ENCODE results near the gene LSM6. TPM values are rescaled to one million over a fixed set of nuclear protein-coding genes. Genes with fewer than 3 reads are reported as not detected.
A peak's percentile ranks its signal among the peaks of the same experiment; 100 is the strongest.

The LSM6 gene
- total and polyA plus RNA-seq, 12 donors: 10.7 to 49.4 (median 25.7) TPM

DNA sequence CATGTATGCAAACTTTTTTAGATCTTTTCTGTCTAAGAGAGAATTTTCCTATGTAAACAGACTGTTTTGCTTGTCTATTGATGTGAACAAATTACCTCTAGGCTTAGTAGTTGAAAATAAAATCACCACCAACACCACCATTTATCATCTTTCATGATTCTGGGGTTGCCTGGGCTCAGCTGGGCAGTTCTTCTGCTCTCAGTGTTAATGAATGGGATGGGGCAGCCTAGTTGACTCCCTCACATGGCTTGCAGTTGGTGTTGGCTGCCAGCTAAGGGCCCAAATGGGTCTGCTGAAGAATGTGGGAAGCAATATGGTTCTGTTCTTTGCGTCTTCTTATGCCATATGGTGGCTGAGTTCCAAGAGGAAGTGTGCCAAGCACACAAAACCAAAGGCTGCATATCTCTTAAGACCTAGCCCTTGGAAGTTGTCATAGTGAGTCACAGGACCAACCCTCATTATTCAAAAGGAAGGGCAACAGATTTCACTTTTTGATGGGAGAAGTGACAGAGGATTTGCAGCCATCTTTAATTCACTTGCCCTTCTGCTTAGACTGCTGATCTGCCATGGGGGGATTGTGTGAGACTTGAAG is 56.7 kb downstream of the LSM6 start:
- no peak overlapping the region for H3K4me3 ChIP-seq
- no peak overlapping the region for H3K27ac ChIP-seq
- H3K4me1 ChIP-seq (replicated peaks in 1 of 2): no peaks in the 10 kb centered on the region
- 70 to 91% (median 84%) methylated on average over 1 of the region's 1 CpG for WGBS, 4 donors
- H3K36me3 ChIP-seq (replicated peaks in 1 of 2): no peaks in the 10 kb centered on the region
- no peaks in the 10 kb centered on the region for H3K27me3 ChIP-seq
- intact Hi-C loops (cut with DNase I): no loop called here
- H3K9me3 ChIP-seq (replicated peaks in 1 of 3): no peaks in the 10 kb centered on the region
- no peak for DNase-seq
- no peak for TF ChIP-seq POLR2A (IDR thresholded peaks at IDR 0.05)
- TF ChIP-seq, protein P1, sequence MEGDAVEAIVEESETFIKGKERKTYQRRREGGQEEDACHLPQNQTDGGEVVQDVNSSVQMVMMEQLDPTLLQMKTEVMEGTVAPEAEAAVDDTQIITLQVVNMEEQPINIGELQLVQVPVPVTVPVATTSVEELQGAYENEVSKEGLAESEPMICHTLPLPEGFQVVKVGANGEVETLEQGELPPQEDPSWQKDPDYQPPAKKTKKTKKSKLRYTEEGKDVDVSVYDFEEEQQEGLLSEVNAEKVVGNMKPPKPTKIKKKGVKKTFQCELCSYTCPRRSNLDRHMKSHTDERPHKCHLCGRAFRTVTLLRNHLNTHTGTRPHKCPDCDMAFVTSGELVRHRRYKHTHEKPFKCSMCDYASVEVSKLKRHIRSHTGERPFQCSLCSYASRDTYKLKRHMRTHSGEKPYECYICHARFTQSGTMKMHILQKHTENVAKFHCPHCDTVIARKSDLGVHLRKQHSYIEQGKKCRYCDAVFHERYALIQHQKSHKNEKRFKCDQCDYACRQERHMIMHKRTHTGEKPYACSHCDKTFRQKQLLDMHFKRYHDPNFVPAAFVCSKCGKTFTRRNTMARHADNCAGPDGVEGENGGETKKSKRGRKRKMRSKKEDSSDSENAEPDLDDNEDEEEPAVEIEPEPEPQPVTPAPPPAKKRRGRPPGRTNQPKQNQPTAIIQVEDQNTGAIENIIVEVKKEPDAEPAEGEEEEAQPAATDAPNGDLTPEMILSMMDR (IDR thresholded peaks at IDR 0.05): no peak

DNA sequence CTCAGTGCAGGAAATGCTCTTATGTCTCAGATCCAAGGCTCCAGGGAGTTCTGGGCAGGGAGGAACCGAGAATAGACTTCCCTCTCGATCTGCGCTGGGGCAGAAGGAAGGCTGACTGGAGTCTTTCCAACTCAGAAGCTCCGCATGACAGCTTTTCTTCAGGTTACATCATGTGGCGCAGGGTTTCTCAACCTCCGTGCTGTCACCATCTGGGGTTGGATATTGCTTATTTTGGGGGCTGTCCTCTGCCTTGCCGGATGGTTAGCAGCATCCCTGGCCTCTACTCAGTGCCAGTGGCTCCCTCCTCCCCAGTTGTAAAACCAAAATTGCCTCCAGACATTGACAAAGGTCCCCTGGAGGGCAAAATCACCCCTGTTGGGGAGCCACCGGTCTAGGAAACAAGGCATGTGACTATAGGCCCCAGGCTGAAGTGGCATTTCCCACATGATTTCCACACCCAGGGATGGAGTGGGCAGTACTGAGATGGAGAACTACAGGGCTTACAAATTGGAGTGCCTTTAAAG is 60.2 kb downstream of the LSM6 start:
- peak in 4 of 7 donors; percentile 29 to 41 (median 34) for DNase-seq
- H3K4me1 ChIP-seq (replicated peaks in 1 of 2): peaks cover 0 to 3% of the 10 kb centered on the region in 2 donors
- peak overlapping the region in 1 of 5 donors; percentile 33 for H3K27ac ChIP-seq
- no peaks in the 10 kb centered on the region for H3K9me3 ChIP-seq (replicated peaks in 1 of 3)
- H3K4me3 ChIP-seq: no peak overlapping the region
- TF ChIP-seq, protein P1 (IDR thresholded peaks at IDR 0.05): no peak
- no peak for TF ChIP-seq POLR2A (IDR thresholded peaks at IDR 0.05)
- no peaks in the 10 kb centered on the region for H3K36me3 ChIP-seq (replicated peaks in 1 of 2)
- no peaks in the 10 kb centered on the region for H3K27me3 ChIP-seq
- intact Hi-C loops (cut with DNase I): no loop called here
- 71 to 87% (median 75%) methylated on average over 8 of the region's 8 CpGs for WGBS, 4 donors

DNA sequence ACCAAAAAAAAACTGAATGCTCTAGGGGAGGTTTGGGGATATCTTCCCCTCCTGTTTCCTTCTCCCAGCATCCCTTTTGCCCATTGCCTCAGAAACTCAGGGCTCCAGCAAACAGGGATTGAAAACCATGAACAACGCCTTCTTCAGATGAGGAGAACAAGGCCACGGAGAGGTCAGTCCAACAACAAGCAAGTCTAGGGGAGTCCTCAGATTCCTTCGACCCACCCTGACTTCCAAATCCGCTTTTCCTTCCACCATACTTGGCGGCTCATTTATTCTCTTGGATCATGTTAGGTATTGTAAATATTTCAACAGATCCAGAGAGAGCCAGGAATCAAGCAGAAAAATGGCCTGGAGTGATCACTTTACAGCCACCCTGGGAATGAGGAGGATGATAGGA is 60.7 kb downstream of the LSM6 start:
- WGBS, 4 donors: 73 to 94% (median 83%) methylated on average over 5 of the region's 5 CpGs
- Histone ChIP-seq H3K27ac (no peak overlapping the region), H3K27me3 (no peaks in the 10 kb centered on the region), H3K36me3 (replicated peaks in 1 of 2) (no peaks in the 10 kb centered on the region), H3K4me3 (no peak overlapping the region), H3K9me3 (replicated peaks in 1 of 3) (no peaks in the 10 kb centered on the region), H3K4me1 (replicated peaks in 1 of 2) (peaks cover 5 to 6% of the 10 kb centered on the region in 2 donors)
- intact Hi-C loops (cut with DNase I): no loop called here
- TF ChIP-seq, protein P1 (IDR thresholded peaks at IDR 0.05): no peak
- no peak for TF ChIP-seq POLR2A (IDR thresholded peaks at IDR 0.05)
- no peak for DNase-seq

DNA sequence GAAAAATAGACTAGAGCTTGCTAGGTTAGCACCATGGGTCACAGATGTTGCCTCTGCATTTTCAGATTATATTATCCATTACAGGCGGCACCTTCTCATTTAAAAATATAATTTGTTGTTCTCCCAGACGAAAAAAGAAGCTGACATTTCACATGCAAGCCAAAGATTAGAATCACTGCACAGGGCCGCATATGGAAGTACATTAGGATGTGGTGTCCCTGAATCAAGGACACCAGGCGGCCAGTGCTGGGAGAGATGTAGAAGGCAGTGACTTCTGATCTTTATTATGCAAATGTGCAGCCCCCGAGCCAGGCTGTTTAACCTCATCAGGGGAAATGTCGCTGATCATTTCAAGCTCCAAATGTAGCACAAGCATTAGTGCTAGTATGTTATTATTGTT is 61.6 kb downstream of the LSM6 start:
- Histone ChIP-seq H3K36me3 (replicated peaks in 1 of 2) (no peaks in the 10 kb centered on the region), H3K4me1 (replicated peaks in 1 of 2) (peaks cover 11 to 12% of the 10 kb centered on the region in 2 donors), H3K27me3 (no peaks in the 10 kb centered on the region), H3K9me3 (replicated peaks in 1 of 3) (no peaks in the 10 kb centered on the region), H3K27ac (no peak overlapping the region), H3K4me3 (no peak overlapping the region)
- peak in 2 of 7 donors; percentile 16 to 32 for DNase-seq
- no peak for TF ChIP-seq POLR2A (IDR thresholded peaks at IDR 0.05)
- TF ChIP-seq, protein P1 (IDR thresholded peaks at IDR 0.05): no peak
- intact Hi-C loops (cut with DNase I): no loop called here
- WGBS, 4 donors: 40 to 53% (median 47%) methylated on average over 6 of the region's 6 CpGs
